ENCODE data around the gene SPATA9. TPM values are rescaled to one million over a fixed set of nuclear protein-coding genes. Genes with fewer than 3 reads are reported as not detected.

The SPATA9 gene
- total and polyA plus RNA-seq, 4 donors, result 0.28 to 0.49 TPM; not detected in 2

GRCh38 chr5:95631991-95632675 lies 50.7 kb downstream of the SPATA9 start:
- WGBS, result 83% methylated on average over 4 of the region's 4 CpGs
- DNase-seq (ENCODE audit: low spot score), result no peak
- H3K27ac ChIP-seq (ENCODE audit: low read depth in 1 of 2, low read length in 2 of 2), result no peak overlapping the region

More at GRCh38 chr5:95631991-95632675, 50.7 kb downstream of the SPATA9 start:
- Histone ChIP-seq H3K36me3 (ENCODE audit: control insufficient read depth in 4 of 4, insufficient read depth in 3 of 4, low read depth in 1 of 4, low read length in 3 of 4) (no peaks in the 10 kb centered on the region), H3K9me3 (ENCODE audit: control insufficient read depth in 4 of 4, low read length in 3 of 4) (no peaks in the 10 kb centered on the region), H3K4me3 (ENCODE audit: low read depth in 1 of 3, low read length in 3 of 3) (no peak overlapping the region), H3K4me1 (ENCODE audit: control insufficient read depth in 4 of 4, insufficient read depth in 4 of 4, low read length in 3 of 4) (no peaks in the 10 kb centered on the region), H3K27me3 (ENCODE audit: control insufficient read depth in 4 of 4, insufficient read depth in 4 of 4, low read length in 3 of 4) (no peaks in the 10 kb centered on the region), H3K9ac (ENCODE audit: low read depth in 1 of 2, low read length in 2 of 2) (no peak overlapping the region)
- TF ChIP-seq RXRA (IDR thresholded peaks at IDR 0.05), result no peak
- TF ChIP-seq FOXA2 (IDR thresholded peaks at IDR 0.05), result no peak
- TF ChIP-seq ATF3 (IDR thresholded peaks at IDR 0.05), result no peak
- TF ChIP-seq YY1 (IDR thresholded peaks at IDR 0.05), result no peak
- TF ChIP-seq NR2F2 (IDR thresholded peaks at IDR 0.05), result no peak
- no peak for TF ChIP-seq CTCF (IDR thresholded peaks at IDR 0.05; ENCODE audit: low read depth, low read length, missing input control)
- no peak for TF ChIP-seq RAD21 (IDR thresholded peaks at IDR 0.05)
- TF ChIP-seq TAF1 (conservative IDR thresholded peaks at IDR 0.05), result no peak
- TF ChIP-seq FOXA1 (IDR thresholded peaks at IDR 0.05), result no peak
- no peak for TF ChIP-seq EGR1 (IDR thresholded peaks at IDR 0.05; ENCODE audit: low read depth in 2 of 2)
- TF ChIP-seq JUND (IDR thresholded peaks at IDR 0.05), result no peak
- no peak for TF ChIP-seq ZBTB33 (IDR thresholded peaks at IDR 0.05)
- no peak for TF ChIP-seq SP1 (IDR thresholded peaks at IDR 0.05)
- TF ChIP-seq GABPA (IDR thresholded peaks at IDR 0.05 in 1 of 2, conservative IDR thresholded peaks at IDR 0.05 in 1 of 2), result no peak
- TF ChIP-seq MAX (IDR thresholded peaks at IDR 0.05), result no peak
- TF ChIP-seq HNF4G (IDR thresholded peaks at IDR 0.05), result no peak
- no peak for TF ChIP-seq REST (IDR thresholded peaks at IDR 0.05)
- no peak for TF ChIP-seq HNF4A (conservative IDR thresholded peaks at IDR 0.05)

All from liver (tissue), 9 donors.